ENCODE results near the gene HSPH1.

GRCh38 chr13:31204592-31204991 lies 42.9 kb upstream of the HSPH1 start:
- TF ChIP-seq, protein P1, sequence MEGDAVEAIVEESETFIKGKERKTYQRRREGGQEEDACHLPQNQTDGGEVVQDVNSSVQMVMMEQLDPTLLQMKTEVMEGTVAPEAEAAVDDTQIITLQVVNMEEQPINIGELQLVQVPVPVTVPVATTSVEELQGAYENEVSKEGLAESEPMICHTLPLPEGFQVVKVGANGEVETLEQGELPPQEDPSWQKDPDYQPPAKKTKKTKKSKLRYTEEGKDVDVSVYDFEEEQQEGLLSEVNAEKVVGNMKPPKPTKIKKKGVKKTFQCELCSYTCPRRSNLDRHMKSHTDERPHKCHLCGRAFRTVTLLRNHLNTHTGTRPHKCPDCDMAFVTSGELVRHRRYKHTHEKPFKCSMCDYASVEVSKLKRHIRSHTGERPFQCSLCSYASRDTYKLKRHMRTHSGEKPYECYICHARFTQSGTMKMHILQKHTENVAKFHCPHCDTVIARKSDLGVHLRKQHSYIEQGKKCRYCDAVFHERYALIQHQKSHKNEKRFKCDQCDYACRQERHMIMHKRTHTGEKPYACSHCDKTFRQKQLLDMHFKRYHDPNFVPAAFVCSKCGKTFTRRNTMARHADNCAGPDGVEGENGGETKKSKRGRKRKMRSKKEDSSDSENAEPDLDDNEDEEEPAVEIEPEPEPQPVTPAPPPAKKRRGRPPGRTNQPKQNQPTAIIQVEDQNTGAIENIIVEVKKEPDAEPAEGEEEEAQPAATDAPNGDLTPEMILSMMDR (IDR thresholded peaks at IDR 0.05; ENCODE audit: control extremely low read depth in 1 of 3, insufficient read depth in 1 of 3, low read depth in 1 of 3, low read length in 3 of 3) = no peak
- TF ChIP-seq ZNF274 (IDR thresholded peaks at IDR 0.05; ENCODE audit: borderline replicate concordance, extremely low read depth, low read length) (no peak), RFX5 (IDR thresholded peaks at IDR 0.05; ENCODE audit: borderline replicate concordance, low read depth, low read length) (no peak), CBX8 (IDR thresholded peaks at IDR 0.05; ENCODE audit: borderline replicate concordance, low read depth, low read length) (no peak), EP300 (IDR thresholded peaks at IDR 0.05; ENCODE audit: borderline replicate concordance in 1 of 2, low read depth in 2 of 2, low read length in 2 of 2) (no peak), CHD1 (IDR thresholded peaks at IDR 0.05; ENCODE audit: low read depth, low read length) (no peak), POLR2A (IDR thresholded peaks at IDR 0.05; ENCODE audit: control extremely low read depth in 1 of 2, low read depth in 2 of 2, low read length in 2 of 2) (no peak), SP1 (IDR thresholded peaks at IDR 0.05; ENCODE audit: low read depth, low read length) (no peak), MAX (IDR thresholded peaks at IDR 0.05) (no peak), EGR1 (IDR thresholded peaks at IDR 0.05; ENCODE audit: borderline replicate concordance, low read depth, low read length) (no peak), RAD21 (IDR thresholded peaks at IDR 0.05 in 1 of 2, conservative IDR thresholded peaks at IDR 0.05 in 1 of 2; ENCODE audit: low read depth in 2 of 2, low read length in 2 of 2) (no peak), SIN3A (conservative IDR thresholded peaks at IDR 0.05 in 1 of 2, IDR thresholded peaks at IDR 0.05 in 1 of 2; ENCODE audit: low read depth in 1 of 2, low read length in 2 of 2) (no peak), TEAD4 (IDR thresholded peaks at IDR 0.05; ENCODE audit: low read depth, low read length) (no peak), HDAC6 (IDR thresholded peaks at IDR 0.05; ENCODE audit: low read depth, low read length) (no peak)

Data from H1 (cell line).